Left ventricle myocardium inferior (tissue), 1 donor: ENCODE data around the gene CNPY2. TPM values are rescaled to one million over a fixed set of nuclear protein-coding genes. Genes with fewer than 3 reads are reported as not detected.

Experiments used
- DNase-seq: peaks from one replicate; pipeline ENCODE4 v3.0.0-alpha.2; 2020
- H3K27ac ChIP-seq: fragments of 200-600 bp; replicated peaks from 2 replicates; pipeline ENCODE4 v1.8.0; 2021
- H3K27me3 ChIP-seq: fragments of 200-600 bp; 2 replicates; pipeline ENCODE4 v1.8.0; 2021; ENCODE audit warnings: low read depth
- H3K36me3 ChIP-seq: fragments of 200-600 bp; 2 replicates; pipeline ENCODE4 v1.8.0; 2021
- H3K4me1 ChIP-seq: fragments of 200-600 bp; 2 replicates; pipeline ENCODE4 v1.8.0; 2021
- H3K4me3 ChIP-seq: fragments of 200-600 bp; 2 replicates; pipeline ENCODE4 v1.8.0; 2021; ENCODE audit warnings: mild to moderate bottlenecking, moderate library complexity
- H3K9me3 ChIP-seq: fragments of 200-600 bp; replicated peaks from 2 replicates; pipeline ENCODE4 v1.8.0; 2021
- CTCF ChIP-seq: fragments of 200-600 bp; IDR thresholded peaks from 2 replicates; pipeline ENCODE4 v1.8.0; 2021; ENCODE audit warnings: antibody characterized with exemption, mild to moderate bottlenecking, borderline replicate concordance
- intact Hi-C: fragments of 100-400 bp; cut with micrococcal nuclease; formaldehyde crosslinking; loops from one replicate; pipeline ENCODE4 v1.11.0; 2022
- total RNA-seq: library from RNA; stranded (reverse); fragmentation: NEBNext Ultra II Directional; extraction: Animal tissue kit (Norgen Biotek cat#: 25700); gene quantifications from one replicate; pipeline ENCODE4 v1.2.1, GENCODE V29; 2021
- donor health status: DM: no; HTN: yes; CAD: no; lungs with severe emphysema.

CNPY2 gene
- total RNA-seq, 1 donor from 2014 or later = 33.4 TPM

- no peak for TF ChIP-seq CTCF
- intact Hi-C loops = no loop called here
- H3K4me1 ChIP-seq = peaks cover 36% of the 10 kb centered on the region
- H3K36me3 ChIP-seq = peaks cover 31% of the 10 kb centered on the region
- H3K27me3 ChIP-seq = no peaks in the 10 kb centered on the region
- H3K9me3 ChIP-seq = no peaks in the 10 kb centered on the region
- no peak overlapping the region for H3K27ac ChIP-seq
- H3K4me3 ChIP-seq = no peak overlapping the region
- no peak for DNase-seq
Observed at GRCh38 chr12:56304276-56304675, 11.5 kb downstream of the CNPY2 start.

GRCh38 chr12:56300644-56301464, 14.9 kb downstream of the CNPY2 start:
- intact Hi-C loops = no loop called here
- H3K27ac ChIP-seq = peak overlapping the region; percentile 99
- no peak for TF ChIP-seq CTCF
- no peaks in the 10 kb centered on the region for H3K27me3 ChIP-seq
- H3K4me3 ChIP-seq = peak overlapping the region; percentile 92
- H3K9me3 ChIP-seq = no peaks in the 10 kb centered on the region
- DNase-seq = no peak
- H3K4me1 ChIP-seq = peaks cover 70% of the 10 kb centered on the region
- peaks cover 24% of the 10 kb centered on the region for H3K36me3 ChIP-seq

GRCh38 chr12:56299853-56300643, 15.7 kb downstream of the CNPY2 start, which contains the start of gene CS:
CS (minus strand) TSS chr12:56300330; CDS start chr12:56300201, 129 bp downstream.
- TF ChIP-seq CTCF = no peak

GRCh38 chr12:56299308-56299852, 16.4 kb downstream of the CNPY2 start:
- Histone ChIP-seq H3K9me3 (no peaks in the 10 kb centered on the region), H3K27me3 (no peaks in the 10 kb centered on the region), H3K4me3 (peak overlapping the region; percentile 92), H3K36me3 (peaks cover 23% of the 10 kb centered on the region), H3K4me1 (peaks cover 84% of the 10 kb centered on the region), H3K27ac (peak overlapping the region; percentile 99)
- DNase-seq = no peak
- intact Hi-C loops = no loop called here
- TF ChIP-seq CTCF = no peak

More at GRCh38 chr12:56299853-56300643, 15.7 kb downstream of the CNPY2 start, which contains the start of gene CS:
- peaks cover 21% of the 10 kb centered on the region for H3K36me3 ChIP-seq
- H3K27ac ChIP-seq = peak within 1 kb of the TSS; percentile 99
- no peaks in the 10 kb centered on the region for H3K27me3 ChIP-seq
- intact Hi-C loops = no loop called here
- no peaks in the 10 kb centered on the region for H3K9me3 ChIP-seq
- H3K4me1 ChIP-seq = peaks cover 77% of the 10 kb centered on the region
- peak; percentile 99 for DNase-seq
- H3K4me3 ChIP-seq = peak within 1 kb of the TSS; percentile 92

GRCh38 chr12:56298828-56299227, 17.0 kb downstream of the CNPY2 start:
- peaks cover 90% of the 10 kb centered on the region for H3K4me1 ChIP-seq
- no peak for TF ChIP-seq CTCF
- H3K27me3 ChIP-seq = no peaks in the 10 kb centered on the region
- intact Hi-C loops = no loop called here
- H3K27ac ChIP-seq = peak overlapping the region; percentile 99
- DNase-seq = no peak
- no peaks in the 10 kb centered on the region for H3K9me3 ChIP-seq
- H3K36me3 ChIP-seq = peaks cover 23% of the 10 kb centered on the region
- H3K4me3 ChIP-seq = peak overlapping the region; percentile 92
